GM12875 (cell line): ENCODE results near the gene WASHC3.

Source experiments
- H3K4me3 ChIP-seq: one replicate; pipeline ENCODE4 v1.5.1; 2011; ENCODE audit warnings: low read depth, low read length, control low read depth
- TF ChIP-seq, protein P1 (sequence below): IDR thresholded peaks from 2 replicates; pipeline ENCODE4 v1.5.1; 2011; ENCODE audit warnings: low read depth, mild to moderate bottlenecking, control low read depth, inconsistent platforms, low read length, moderate library complexity, borderline replicate concordance; ENCODE audit not compliant: insufficient read depth

WASHC3 gene, protein sequence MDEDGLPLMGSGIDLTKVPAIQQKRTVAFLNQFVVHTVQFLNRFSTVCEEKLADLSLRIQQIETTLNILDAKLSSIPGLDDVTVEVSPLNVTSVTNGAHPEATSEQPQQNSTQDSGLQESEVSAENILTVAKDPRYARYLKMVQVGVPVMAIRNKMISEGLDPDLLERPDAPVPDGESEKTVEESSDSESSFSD

DNA sequence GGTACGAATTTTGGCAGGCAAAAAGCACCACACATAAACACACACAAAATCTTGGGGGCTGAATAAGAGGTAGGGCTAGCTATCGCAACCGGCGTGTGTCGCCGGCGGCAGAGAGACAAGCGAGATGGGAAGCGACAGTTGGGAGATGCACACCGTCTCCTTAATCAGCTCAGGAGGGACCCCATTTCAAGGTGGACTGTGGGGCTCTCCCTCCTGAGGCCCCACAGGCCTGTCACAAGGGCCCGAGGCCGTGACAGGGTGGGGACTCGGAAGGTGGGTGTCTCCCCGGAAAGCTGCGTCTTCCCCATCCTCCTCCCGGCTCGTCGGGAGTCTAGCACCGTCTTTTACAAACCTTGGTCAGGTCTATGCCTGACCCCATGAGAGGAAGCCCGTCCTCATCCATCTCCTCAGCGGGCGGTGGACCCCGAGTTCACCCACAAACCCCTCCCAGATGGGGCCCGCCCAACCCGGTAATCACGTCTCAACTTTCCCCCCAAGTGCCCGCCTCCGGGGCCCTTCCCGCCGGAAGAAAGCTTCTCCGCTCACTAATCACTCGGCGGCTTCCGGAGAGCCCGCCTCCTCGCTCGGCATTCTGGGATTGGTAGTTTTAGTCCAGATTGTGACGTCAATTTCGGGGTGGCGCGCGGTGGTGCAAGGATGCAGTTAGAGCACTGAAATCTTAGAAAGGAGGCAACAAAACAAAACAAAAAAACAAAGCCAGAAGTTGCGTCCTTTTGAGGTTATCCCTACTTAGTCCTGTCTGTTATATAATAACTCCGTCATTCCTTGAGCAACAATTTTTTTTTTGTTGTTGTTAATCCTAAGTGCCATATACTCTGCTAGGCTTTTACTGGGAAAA is at the start of gene WASHC3:
Gene WASHC3, minus strand, starts transcription at position 432 of the 859 bp plus-strand sequence. Its CDS starts 29 bp downstream, at position 403.
- peak within 1 kb of the TSS; percentile 78 for H3K4me3 ChIP-seq
- TF ChIP-seq, protein P1, sequence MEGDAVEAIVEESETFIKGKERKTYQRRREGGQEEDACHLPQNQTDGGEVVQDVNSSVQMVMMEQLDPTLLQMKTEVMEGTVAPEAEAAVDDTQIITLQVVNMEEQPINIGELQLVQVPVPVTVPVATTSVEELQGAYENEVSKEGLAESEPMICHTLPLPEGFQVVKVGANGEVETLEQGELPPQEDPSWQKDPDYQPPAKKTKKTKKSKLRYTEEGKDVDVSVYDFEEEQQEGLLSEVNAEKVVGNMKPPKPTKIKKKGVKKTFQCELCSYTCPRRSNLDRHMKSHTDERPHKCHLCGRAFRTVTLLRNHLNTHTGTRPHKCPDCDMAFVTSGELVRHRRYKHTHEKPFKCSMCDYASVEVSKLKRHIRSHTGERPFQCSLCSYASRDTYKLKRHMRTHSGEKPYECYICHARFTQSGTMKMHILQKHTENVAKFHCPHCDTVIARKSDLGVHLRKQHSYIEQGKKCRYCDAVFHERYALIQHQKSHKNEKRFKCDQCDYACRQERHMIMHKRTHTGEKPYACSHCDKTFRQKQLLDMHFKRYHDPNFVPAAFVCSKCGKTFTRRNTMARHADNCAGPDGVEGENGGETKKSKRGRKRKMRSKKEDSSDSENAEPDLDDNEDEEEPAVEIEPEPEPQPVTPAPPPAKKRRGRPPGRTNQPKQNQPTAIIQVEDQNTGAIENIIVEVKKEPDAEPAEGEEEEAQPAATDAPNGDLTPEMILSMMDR = no peak

DNA sequence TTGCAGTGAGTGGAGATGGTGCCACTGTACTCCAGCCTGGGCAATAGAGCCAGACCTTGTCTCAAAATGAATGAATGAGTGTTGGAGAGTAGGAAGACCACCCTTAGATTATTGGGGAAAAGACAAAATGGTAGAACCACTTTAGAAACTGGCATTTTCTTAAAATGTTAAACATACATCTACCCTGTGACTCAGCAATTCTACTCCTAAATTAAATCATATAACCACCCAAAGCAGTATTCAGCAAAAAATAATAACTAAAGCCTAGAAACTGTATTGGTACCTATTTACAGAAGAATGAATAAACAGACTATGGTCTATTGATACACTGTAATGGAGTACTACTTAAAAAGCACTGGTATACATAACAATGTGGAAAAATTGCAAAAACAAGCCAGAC is 49.0 kb upstream of the WASHC3 start:
- no peak overlapping the region for H3K4me3 ChIP-seq
- TF ChIP-seq, protein P1 = no peak

DNA sequence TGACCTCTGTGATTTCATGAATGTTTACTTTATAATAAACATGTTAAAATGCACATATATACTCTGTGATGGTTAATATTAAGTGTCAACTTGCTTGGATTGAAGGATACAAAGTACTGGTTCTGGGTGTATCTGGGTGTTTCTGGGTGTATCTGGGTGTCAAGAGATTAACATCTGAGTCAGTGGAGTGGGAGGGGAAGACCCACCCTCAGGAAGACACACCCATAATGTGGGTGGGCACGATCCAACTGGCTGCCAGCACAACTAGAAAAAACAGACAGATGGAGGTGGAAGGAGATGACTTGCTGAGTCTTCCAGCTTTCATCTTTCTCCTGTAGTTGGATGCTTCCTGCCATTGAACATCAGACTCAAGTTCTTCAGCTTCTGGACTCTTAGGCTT is 46.2 kb upstream of the WASHC3 start:
- no peak overlapping the region for H3K4me3 ChIP-seq
- TF ChIP-seq, protein P1 = no peak

DNA sequence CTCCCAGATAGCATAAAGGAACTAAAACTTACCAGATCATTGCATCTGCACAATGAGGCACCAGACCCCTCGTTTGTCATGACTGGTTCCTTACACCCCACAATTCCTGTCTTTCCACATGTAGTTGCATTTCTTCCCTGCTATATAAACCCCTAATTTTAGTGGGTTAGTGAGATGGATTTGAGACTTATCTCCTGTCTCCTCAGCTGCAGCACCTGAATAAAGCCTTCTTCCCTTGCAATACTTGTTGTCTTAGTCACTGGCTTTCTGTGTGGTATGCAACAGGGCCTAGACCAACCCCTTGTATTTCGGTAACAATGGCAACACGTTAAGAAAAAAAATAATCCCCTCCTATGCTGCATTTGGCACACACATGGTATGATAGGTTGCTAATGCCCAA is 45.1 kb upstream of the WASHC3 start:
- H3K4me3 ChIP-seq = no peak overlapping the region
- TF ChIP-seq, protein P1 = no peak

DNA sequence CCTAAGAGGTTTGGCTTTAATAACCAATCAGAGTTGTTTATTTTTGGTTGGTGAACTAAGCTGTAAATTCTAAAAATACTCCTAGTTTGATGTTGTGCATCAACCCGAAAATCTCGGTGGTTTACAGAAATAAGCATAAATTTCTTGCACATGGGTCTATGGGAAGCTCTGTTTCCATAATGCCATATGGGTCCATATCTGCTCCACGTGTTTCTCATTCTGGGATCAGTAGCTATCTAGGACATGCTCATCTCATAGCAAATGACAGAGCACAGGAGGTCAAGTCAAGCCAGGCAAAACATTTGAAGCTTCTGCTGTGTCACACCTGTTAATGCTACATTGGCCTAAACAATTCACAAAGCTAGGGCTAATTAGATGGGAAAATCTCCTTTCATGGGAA is 35.1 kb upstream of the WASHC3 start:
- TF ChIP-seq, protein P1 = no peak
- H3K4me3 ChIP-seq = no peak overlapping the region

DNA sequence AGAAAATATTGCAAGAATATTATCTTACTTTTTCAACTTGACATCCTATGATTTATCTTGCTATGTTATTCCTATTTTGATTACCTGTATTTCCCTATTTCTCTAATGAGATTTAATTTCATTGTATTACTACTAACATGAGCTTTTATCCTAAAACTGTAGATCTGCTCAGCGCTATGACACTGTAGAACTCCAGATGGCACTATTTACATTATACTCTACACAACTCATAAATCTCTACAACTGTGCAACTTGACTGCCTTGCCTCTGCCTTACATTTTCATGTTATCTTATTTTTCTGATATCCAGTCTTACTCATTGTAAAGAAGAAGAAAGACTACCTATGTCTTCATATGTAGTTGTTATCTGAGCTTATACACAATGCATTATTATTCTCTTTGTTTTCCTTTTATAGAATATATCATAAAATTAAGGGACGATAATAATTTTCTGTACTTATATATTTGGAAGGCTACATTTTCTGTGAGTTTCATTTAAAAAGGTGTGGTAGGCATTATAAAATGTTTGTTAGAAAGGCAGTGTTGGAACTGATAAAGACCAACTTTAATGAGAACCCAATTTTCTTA is 34.0 kb upstream of the WASHC3 start:
- H3K4me3 ChIP-seq = no peak overlapping the region
- TF ChIP-seq, protein P1 = peak; percentile 25; the same call in 1 of the 2 replicates
